ENCODE results near the gene ALK.

The ALK gene

GRCh38 chr2:29844713-29845326, 76.6 kb downstream of the ALK start:
- Histone ChIP-seq H3K4me3 (ENCODE audit: insufficient read length, low read depth) (no peak overlapping the region), H3K36me3 (ENCODE audit: insufficient read depth, insufficient read length, low read length) (no peaks in the 10 kb centered on the region), H3K27me3 (ENCODE audit: insufficient read depth, insufficient read length) (peaks cover 4% of the 10 kb centered on the region), H3K9me3 (ENCODE audit: insufficient read depth, low read length) (no peaks in the 10 kb centered on the region), H3K4me1 (ENCODE audit: insufficient read depth, insufficient read length) (no peaks in the 10 kb centered on the region), H3K9ac (ENCODE audit: insufficient read length, low read depth) (no peak overlapping the region)
- DNase-seq (ENCODE audit: low read depth, low spot score) = no peak
- TF ChIP-seq YY1 (IDR thresholded peaks at IDR 0.05; ENCODE audit: insufficient read depth, insufficient read length) (no peak), ZNF274 (IDR thresholded peaks at IDR 0.05; ENCODE audit: low read depth, low read length) (no peak), SUZ12 (IDR thresholded peaks at IDR 0.05; ENCODE audit: extremely low read depth, insufficient read depth, insufficient read length) (no peak)

GRCh38 chr2:29841386-29842004, 79.9 kb downstream of the ALK start:
- no peaks in the 10 kb centered on the region for H3K36me3 ChIP-seq (ENCODE audit: insufficient read depth, insufficient read length, low read length)
- peaks cover 9% of the 10 kb centered on the region; the same call in 1 of the 2 replicates for H3K9me3 ChIP-seq (ENCODE audit: insufficient read depth, low read length)
- TF ChIP-seq SUZ12 (IDR thresholded peaks at IDR 0.05; ENCODE audit: extremely low read depth, insufficient read depth, insufficient read length) = no peak
- TF ChIP-seq ZNF274 (IDR thresholded peaks at IDR 0.05; ENCODE audit: low read depth, low read length) = no peak
- no peak for TF ChIP-seq YY1 (IDR thresholded peaks at IDR 0.05; ENCODE audit: insufficient read depth, insufficient read length)
- H3K4me1 ChIP-seq (ENCODE audit: insufficient read depth, insufficient read length) = no peaks in the 10 kb centered on the region
- no peak overlapping the region for H3K9ac ChIP-seq (ENCODE audit: insufficient read length, low read depth)
- DNase-seq (ENCODE audit: low read depth, low spot score) = peak; percentile 33
- H3K4me3 ChIP-seq (ENCODE audit: insufficient read length, low read depth) = no peak overlapping the region
- H3K27me3 ChIP-seq (ENCODE audit: insufficient read depth, insufficient read length) = peaks cover 4% of the 10 kb centered on the region

- no peak for DNase-seq (ENCODE audit: low read depth, low spot score)
- H3K4me1 ChIP-seq (ENCODE audit: insufficient read depth, insufficient read length) = no peaks in the 10 kb centered on the region
- peaks cover 4% of the 10 kb centered on the region for H3K27me3 ChIP-seq (ENCODE audit: insufficient read depth, insufficient read length)
- peaks cover 9% of the 10 kb centered on the region; the same call in 1 of the 2 replicates for H3K9me3 ChIP-seq (ENCODE audit: insufficient read depth, low read length)
- no peak for TF ChIP-seq SUZ12 (IDR thresholded peaks at IDR 0.05; ENCODE audit: extremely low read depth, insufficient read depth, insufficient read length)
- no peak for TF ChIP-seq YY1 (IDR thresholded peaks at IDR 0.05; ENCODE audit: insufficient read depth, insufficient read length)
- TF ChIP-seq ZNF274 (IDR thresholded peaks at IDR 0.05; ENCODE audit: low read depth, low read length) = no peak
- no peaks in the 10 kb centered on the region for H3K36me3 ChIP-seq (ENCODE audit: insufficient read depth, insufficient read length, low read length)
- no peak overlapping the region for H3K9ac ChIP-seq (ENCODE audit: insufficient read length, low read depth)
- no peak overlapping the region for H3K4me3 ChIP-seq (ENCODE audit: insufficient read length, low read depth)
Measured at GRCh38 chr2:29839306-29839705, 82.1 kb downstream of the ALK start.

- Histone ChIP-seq H3K27me3 (ENCODE audit: insufficient read depth, insufficient read length) (peaks cover 4% of the 10 kb centered on the region), H3K4me1 (ENCODE audit: insufficient read depth, insufficient read length) (no peaks in the 10 kb centered on the region), H3K9me3 (ENCODE audit: insufficient read depth, low read length) (peaks cover 9% of the 10 kb centered on the region; the same call in 1 of the 2 replicates), H3K4me3 (ENCODE audit: insufficient read length, low read depth) (no peak overlapping the region), H3K9ac (ENCODE audit: insufficient read length, low read depth) (no peak overlapping the region), H3K36me3 (ENCODE audit: insufficient read depth, insufficient read length, low read length) (no peaks in the 10 kb centered on the region)
- TF ChIP-seq ZNF274 (IDR thresholded peaks at IDR 0.05; ENCODE audit: low read depth, low read length) (no peak), SUZ12 (IDR thresholded peaks at IDR 0.05; ENCODE audit: extremely low read depth, insufficient read depth, insufficient read length) (no peak), YY1 (IDR thresholded peaks at IDR 0.05; ENCODE audit: insufficient read depth, insufficient read length) (no peak)
- DNase-seq (ENCODE audit: low read depth, low spot score) = no peak
Measured at GRCh38 chr2:29837925-29838324, 83.5 kb downstream of the ALK start.

GRCh38 chr2:29834624-29835023, 86.8 kb downstream of the ALK start:
- DNase-seq (ENCODE audit: low read depth, low spot score) = no peak
- H3K9ac ChIP-seq (ENCODE audit: insufficient read length, low read depth) = no peak overlapping the region
- H3K9me3 ChIP-seq (ENCODE audit: insufficient read depth, low read length) = peaks cover 9% of the 10 kb centered on the region; the same call in 1 of the 2 replicates
- H3K4me1 ChIP-seq (ENCODE audit: insufficient read depth, insufficient read length) = no peaks in the 10 kb centered on the region
- H3K27me3 ChIP-seq (ENCODE audit: insufficient read depth, insufficient read length) = peaks cover 8% of the 10 kb centered on the region
- no peak overlapping the region for H3K4me3 ChIP-seq (ENCODE audit: insufficient read length, low read depth)
- TF ChIP-seq SUZ12 (IDR thresholded peaks at IDR 0.05; ENCODE audit: extremely low read depth, insufficient read depth, insufficient read length) = no peak
- TF ChIP-seq ZNF274 (IDR thresholded peaks at IDR 0.05; ENCODE audit: low read depth, low read length) = no peak
- no peak for TF ChIP-seq YY1 (IDR thresholded peaks at IDR 0.05; ENCODE audit: insufficient read depth, insufficient read length)
- H3K36me3 ChIP-seq (ENCODE audit: insufficient read depth, insufficient read length, low read length) = no peaks in the 10 kb centered on the region

GRCh38 chr2:29834036-29834540, 87.3 kb downstream of the ALK start:
- no peak for TF ChIP-seq YY1 (IDR thresholded peaks at IDR 0.05; ENCODE audit: insufficient read depth, insufficient read length)
- no peak for TF ChIP-seq ZNF274 (IDR thresholded peaks at IDR 0.05; ENCODE audit: low read depth, low read length)
- TF ChIP-seq SUZ12 (IDR thresholded peaks at IDR 0.05; ENCODE audit: extremely low read depth, insufficient read depth, insufficient read length) = no peak
- no peak for DNase-seq (ENCODE audit: low read depth, low spot score)
- H3K27me3 ChIP-seq (ENCODE audit: insufficient read depth, insufficient read length) = peaks cover 8% of the 10 kb centered on the region

GRCh38 chr2:29831560-29831959, 89.8 kb downstream of the ALK start:
- no peaks in the 10 kb centered on the region for H3K4me1 ChIP-seq (ENCODE audit: insufficient read depth, insufficient read length)
- no peak overlapping the region for H3K4me3 ChIP-seq (ENCODE audit: insufficient read length, low read depth)
- H3K27me3 ChIP-seq (ENCODE audit: insufficient read depth, insufficient read length) = peaks cover 8% of the 10 kb centered on the region
- TF ChIP-seq SUZ12 (IDR thresholded peaks at IDR 0.05; ENCODE audit: extremely low read depth, insufficient read depth, insufficient read length) (no peak), ZNF274 (IDR thresholded peaks at IDR 0.05; ENCODE audit: low read depth, low read length) (no peak), YY1 (IDR thresholded peaks at IDR 0.05; ENCODE audit: insufficient read depth, insufficient read length) (no peak)
- no peak overlapping the region for H3K9ac ChIP-seq (ENCODE audit: insufficient read length, low read depth)
- DNase-seq (ENCODE audit: low read depth, low spot score) = no peak
- H3K9me3 ChIP-seq (ENCODE audit: insufficient read depth, low read length) = no peaks in the 10 kb centered on the region
- H3K36me3 ChIP-seq (ENCODE audit: insufficient read depth, insufficient read length, low read length) = no peaks in the 10 kb centered on the region

More at GRCh38 chr2:29834036-29834540, 87.3 kb downstream of the ALK start:
- H3K36me3 ChIP-seq (ENCODE audit: insufficient read depth, insufficient read length, low read length) = no peaks in the 10 kb centered on the region
- no peak overlapping the region for H3K9ac ChIP-seq (ENCODE audit: insufficient read length, low read depth)
- peaks cover 9% of the 10 kb centered on the region; the same call in 1 of the 2 replicates for H3K9me3 ChIP-seq (ENCODE audit: insufficient read depth, low read length)
- H3K4me1 ChIP-seq (ENCODE audit: insufficient read depth, insufficient read length) = no peaks in the 10 kb centered on the region
- H3K4me3 ChIP-seq (ENCODE audit: insufficient read length, low read depth) = no peak overlapping the region

Measured in NT2/D1 (cell line).